SK-N-SH (cell line): Measurements from ENCODE around the gene NHLRC3. TPM values are rescaled to one million over a fixed set of nuclear protein-coding genes. Genes with fewer than 3 reads are reported as not detected.

Experiments
- CTCF ChIA-PET: fragments of 300-600, 350-600 bp; formaldehyde crosslinking; extraction: SDS; loops from one replicate; lab custom pipeline; 2021; lab: Yijun Ruan, JAX
- POLR2A ChIA-PET: fragments of 350-600 bp; sonication (Branson Sonifier 250); formaldehyde crosslinking; extraction: SDS; loops from one replicate; lab custom pipeline; 2020; ENCODE audit warnings: antibody characterized with exemption, inconsistent platforms; lab: Yijun Ruan, JAX
- DNase-seq: peaks from one replicate; pipeline ENCODE4 v3.0.0; 2012
- H2AFZ ChIP-seq: fragments of 200-600 bp; sonication (generic); 2 replicates; pipeline ENCODE4 v1.8.1; 2016; ENCODE audit warnings: antibody characterized with exemption, mild to moderate bottlenecking, low read depth
- H3F3A ChIP-seq: fragments of 200-600 bp; sonication (generic); replicated peaks from 2 replicates; pipeline ENCODE3; 2016; ENCODE audit warnings: antibody characterized with exemption, mild to moderate bottlenecking; ENCODE audit not compliant: insufficient read depth
- H3K27ac ChIP-seq, 2 experiments: fragments of 200-500 bp in 1 of 2; fragments of 200-600 bp in 1 of 2; sonication (Bioruptor generic) in 1 of 2; sonication (generic), shearing (Covaris generic) in 1 of 2; 2 replicates each; pipeline versions ENCODE4 v1.5.1 to v1.6.1; 2014 to 2016; ENCODE audit warnings: low read depth in 2 of 2, inconsistent platforms in 1 of 2, low read length in 1 of 2, mild to moderate bottlenecking in 1 of 2, mixed read lengths in 1 of 2
- H3K27me3 ChIP-seq: fragments of 200-600 bp; sonication (generic), shearing (Covaris generic); 2 replicates; pipeline ENCODE4 v1.6.1; 2016; ENCODE audit warnings: mixed run types; ENCODE audit not compliant: insufficient read depth
- H3K36me3 ChIP-seq, 2 experiments: fragments of 200-500 bp in 1 of 2; fragments of 200-600 bp in 1 of 2; sonication (Bioruptor generic) in 1 of 2; sonication (generic) in 1 of 2; replicated peaks in 1 of 2; 2 replicates each; pipeline versions ENCODE3 to v1.5.1; 2014 to 2016; ENCODE audit warnings: low read length in 1 of 2, mild to moderate bottlenecking in 1 of 2; ENCODE audit not compliant: insufficient read depth in 2 of 2, control insufficient read depth in 1 of 2
- H3K4me1 ChIP-seq, 2 experiments: fragments of 200-500 bp in 1 of 2; fragments of 200-600 bp in 1 of 2; sonication (Bioruptor generic) in 1 of 2; sonication (generic), shearing (Covaris generic) in 1 of 2; 2 replicates each; pipeline versions ENCODE4 v1.5.1 to v1.6.1; 2014 to 2016; ENCODE audit warnings: low read depth in 1 of 2, low read length in 1 of 2, mixed run types in 1 of 2; ENCODE audit not compliant: insufficient read depth in 2 of 2, control insufficient read depth in 1 of 2
- H3K4me2 ChIP-seq: fragments of 200-600 bp; sonication (generic), shearing (Covaris generic); 2 replicates; pipeline ENCODE4 v1.6.1; 2017; ENCODE audit warnings: mixed run types
- H3K4me3 ChIP-seq, 2 experiments: fragments of 200-500 bp in 1 of 2; fragments of 200-600 bp in 1 of 2; sonication (Bioruptor generic) in 1 of 2; sonication (generic), shearing (Covaris generic) in 1 of 2; 2 replicates each; pipeline versions ENCODE4 v1.5.1 to v1.8.1; 2014 to 2016; ENCODE audit warnings: low read depth in 2 of 2, inconsistent platforms in 1 of 2, low read length in 1 of 2, mild to moderate bottlenecking in 1 of 2, mixed read lengths in 1 of 2, moderate library complexity in 1 of 2
- H3K79me2 ChIP-seq: fragments of 200-600 bp; sonication (generic); 2 replicates; pipeline ENCODE4 v1.8.1; 2017; ENCODE audit warnings: mild to moderate bottlenecking; ENCODE audit not compliant: insufficient read depth
- H3K9ac ChIP-seq: fragments of 200-600 bp; sonication (generic); 2 replicates; pipeline ENCODE4 v1.6.1; 2017; ENCODE audit warnings: mixed run types
- H3K9me2 ChIP-seq: fragments of 200-600 bp; sonication (generic); 2 replicates; pipeline ENCODE4 v1.6.1; 2017; ENCODE audit warnings: mixed run types
- H3K9me3 ChIP-seq: fragments of 200-600 bp; sonication (generic); 2 replicates; pipeline ENCODE4 v1.6.1; 2017; ENCODE audit warnings: mixed run types, mild to moderate bottlenecking, moderate library complexity
- H4K20me1 ChIP-seq: fragments of 200-600 bp; sonication (generic); 2 replicates; pipeline ENCODE4 v1.6.1; 2017; ENCODE audit warnings: mild to moderate bottlenecking, mixed run types; ENCODE audit not compliant: insufficient read depth
- EP300 ChIP-seq, 2 experiments: IDR thresholded peaks; 2 replicates each; pipeline versions ENCODE4 v1.4.0 to v1.6.1; 2012; ENCODE audit warnings: borderline replicate concordance in 1 of 2, low read depth in 1 of 2, low read length in 1 of 2
- EZH2phosphoT487 ChIP-seq: fragments of 200-600 bp; sonication (generic); IDR thresholded peaks from 2 replicates; pipeline ENCODE4 v1.6.1; 2017; ENCODE audit warnings: low read depth, mixed run types, mild to moderate bottlenecking, antibody characterized with exemption, moderate library complexity, borderline replicate concordance
- FOXJ3 ChIP-seq: sonication (generic); formaldehyde crosslinking; IDR thresholded peaks from 2 replicates; pipeline ENCODE4 v1.5.1; 2020; ENCODE audit warnings: mild to moderate bottlenecking, missing genetic modification reagents
- GABPA ChIP-seq: IDR thresholded peaks from 2 replicates; pipeline ENCODE4 v1.4.0; 2012; ENCODE audit warnings: low read depth, mild to moderate bottlenecking
- GATA2 ChIP-seq: sonication (generic); formaldehyde crosslinking; IDR thresholded peaks from 2 replicates; pipeline ENCODE4 v1.5.0; 2020; ENCODE audit warnings: mild to moderate bottlenecking, missing genetic modification reagents
- IRF3 ChIP-seq: fragments of 150-350 bp; IDR thresholded peaks from 2 replicates; pipeline ENCODE4 v1.6.1; 2016; ENCODE audit warnings: mild to moderate bottlenecking, low read depth, low read length
- JUND ChIP-seq: IDR thresholded peaks from 2 replicates; pipeline ENCODE4 v1.4.0; 2012
- MAX ChIP-seq: IDR thresholded peaks from 2 replicates; pipeline ENCODE4 v1.4.0; 2012; ENCODE audit warnings: low read depth
- MEF2A ChIP-seq: IDR thresholded peaks from 2 replicates; pipeline ENCODE4 v1.4.0; 2012; ENCODE audit warnings: low read depth, borderline replicate concordance
- MXI1 ChIP-seq: IDR thresholded peaks from 2 replicates; pipeline ENCODE4 v1.6.1; 2012; ENCODE audit warnings: mild to moderate bottlenecking, low read depth, low read length, improper control_type of control experiment
- NFIC ChIP-seq: IDR thresholded peaks from 2 replicates; pipeline ENCODE4 v1.4.0; 2012; ENCODE audit warnings: borderline replicate concordance
- POLR2AphosphoS5 ChIP-seq: IDR thresholded peaks from 2 replicates; pipeline ENCODE4 v1.6.1; 2012; ENCODE audit warnings: low read depth, low read length
- RAD21 ChIP-seq: IDR thresholded peaks from 2 replicates; pipeline ENCODE4 v1.6.1; 2012; ENCODE audit warnings: mild to moderate bottlenecking, low read length
- RCOR1 ChIP-seq: fragments of 150-350 bp; IDR thresholded peaks from 2 replicates; pipeline ENCODE4 v1.6.1; 2017; ENCODE audit warnings: antibody characterized with exemption, low read length
- RFX5 ChIP-seq: IDR thresholded peaks from 2 replicates; pipeline ENCODE4 v1.6.1; 2012; ENCODE audit warnings: mild to moderate bottlenecking, improper control_type of control experiment, low read length
- SIN3A ChIP-seq: IDR thresholded peaks from 2 replicates; pipeline ENCODE4 v1.6.1; 2012; ENCODE audit warnings: low read depth, mild to moderate bottlenecking, low read length, moderate library complexity, borderline replicate concordance
- SMC3 ChIP-seq: IDR thresholded peaks from 2 replicates; pipeline ENCODE4 v1.6.1; 2012; ENCODE audit warnings: low read depth, low read length, improper control_type of control experiment
- TAF1 ChIP-seq: IDR thresholded peaks from 2 replicates; pipeline ENCODE4 v1.6.1; 2012; ENCODE audit warnings: low read depth, mild to moderate bottlenecking, low read length, moderate library complexity, borderline replicate concordance
- TCF12 ChIP-seq: IDR thresholded peaks from 2 replicates; pipeline ENCODE4 v1.4.0; 2012
- TEAD4 ChIP-seq: IDR thresholded peaks from 2 replicates; pipeline ENCODE4 v1.4.0; 2012; ENCODE audit warnings: mild to moderate bottlenecking, borderline replicate concordance; ENCODE audit not compliant: insufficient read depth
- USF1 ChIP-seq: IDR thresholded peaks from 2 replicates; pipeline ENCODE4 v1.4.0; 2012; ENCODE audit warnings: low read depth, borderline replicate concordance
- YY1 ChIP-seq: IDR thresholded peaks from 2 replicates; pipeline ENCODE4 v1.4.0; 2012; ENCODE audit warnings: low read depth, mild to moderate bottlenecking
- WGBS: methylation state at CpG from one replicate; pipeline ENCODE4 v1.1.6; 2017; ENCODE audit warnings: low lambda C conversion rate; 5-methylcytosine and 5-hydroxymethylcytosine counted together
- polyA plus RNA-seq, 3 experiments: library from polyadenylated mRNA; depleted of rRNA; stranded (reverse); fragments of >200 nt; gene quantifications; 2 replicates each; pipeline ENCODE4 v1.2.3, GENCODE V29; 2012
- TF ChIP-seq, protein P1 (sequence below): IDR thresholded peaks from 2 replicates; pipeline ENCODE4; 2012
- TF ChIP-seq, protein P2 (sequence below): fragments of 150-350 bp; IDR thresholded peaks from 2 replicates; pipeline ENCODE4 v1.6.1; 2017; ENCODE audit warnings: antibody characterized with exemption, low read length, low read depth, borderline replicate concordance

Gene NHLRC3
- polyA plus RNA-seq, 1 of the 3 experiments (the other 2 are of a cell fraction), result 7.1 TPM

DNA sequence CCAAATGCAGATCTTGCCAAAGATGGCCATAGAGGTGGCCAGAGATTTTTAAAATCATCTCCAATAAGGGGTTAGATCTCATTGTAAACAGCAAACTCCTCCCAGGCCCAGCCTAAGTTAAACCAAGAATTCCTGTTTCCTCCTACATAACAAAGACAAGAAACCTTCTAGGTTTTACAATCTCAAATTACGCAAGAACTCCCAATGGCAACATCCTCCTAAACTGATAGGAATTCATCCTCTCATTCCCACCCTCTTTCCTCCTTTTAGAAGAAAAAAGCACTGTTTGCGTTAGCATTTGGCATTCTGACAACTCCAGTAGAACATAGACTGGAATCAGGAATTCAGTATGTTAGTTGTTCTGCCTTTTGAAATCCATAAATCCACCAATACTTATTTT, 14.9 kb upstream of the NHLRC3 start:
- H3F3A ChIP-seq, result peaks cover 9% of the 10 kb centered on the region
- H4K20me1 ChIP-seq, result no peaks in the 10 kb centered on the region
- POLR2A ChIA-PET, result no interaction called here
- CTCF ChIA-PET, result interaction anchor here (1.0 to 1.5 kb wide), 3 partner anchors 11 to 151 kb away, joined by 3 to 4 read pairs (median 3); no protein-coding TSS in a partner anchor
- H3K9me3 ChIP-seq, result no peaks in the 10 kb centered on the region
- DNase-seq, result no peak
- H3K9ac ChIP-seq, result no peak overlapping the region
- peaks cover under 1% of the 10 kb centered on the region for H3K79me2 ChIP-seq
- TF ChIP-seq, protein P1, sequence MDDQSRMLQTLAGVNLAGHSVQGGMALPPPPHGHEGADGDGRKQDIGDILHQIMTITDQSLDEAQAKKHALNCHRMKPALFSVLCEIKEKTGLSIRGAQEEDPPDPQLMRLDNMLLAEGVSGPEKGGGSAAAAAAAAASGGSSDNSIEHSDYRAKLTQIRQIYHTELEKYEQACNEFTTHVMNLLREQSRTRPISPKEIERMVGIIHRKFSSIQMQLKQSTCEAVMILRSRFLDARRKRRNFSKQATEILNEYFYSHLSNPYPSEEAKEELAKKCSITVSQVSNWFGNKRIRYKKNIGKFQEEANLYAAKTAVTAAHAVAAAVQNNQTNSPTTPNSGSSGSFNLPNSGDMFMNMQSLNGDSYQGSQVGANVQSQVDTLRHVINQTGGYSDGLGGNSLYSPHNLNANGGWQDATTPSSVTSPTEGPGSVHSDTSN, result no peak
- TF ChIP-seq MEF2A (no peak), TCF12 (no peak), GABPA (no peak), NFIC (no peak), USF1 (no peak), IRF3 (no peak), EP300 (IDR thresholded peaks at IDR 0.05; ENCODE audit: borderline replicate concordance in 1 of 2, low read depth in 1 of 2, low read length in 1 of 2) (no peak), EZH2phosphoT487 (no peak), FOXJ3 (CRISPR knock-in tag) (no peak), TAF1 (no peak), RFX5 (no peak), MAX (no peak), RAD21 (no peak)
- TF ChIP-seq, all 33 proteins: peak for 0
- Histone ChIP-seq H3K4me1 (no peaks in the 10 kb centered on the region), H3K4me2 (no peak overlapping the region), H3K27me3 (no peaks in the 10 kb centered on the region), H2AFZ (no peak overlapping the region), H3K36me3 (peaks cover 62 to 86% of the 10 kb centered on the region in 2 experiments), H3K27ac (no peak overlapping the region), H3K4me3 (no peak overlapping the region), H3K9me2 (no peaks in the 10 kb centered on the region)
- 96% methylated on average over 2 of the region's 2 CpGs for WGBS

DNA sequence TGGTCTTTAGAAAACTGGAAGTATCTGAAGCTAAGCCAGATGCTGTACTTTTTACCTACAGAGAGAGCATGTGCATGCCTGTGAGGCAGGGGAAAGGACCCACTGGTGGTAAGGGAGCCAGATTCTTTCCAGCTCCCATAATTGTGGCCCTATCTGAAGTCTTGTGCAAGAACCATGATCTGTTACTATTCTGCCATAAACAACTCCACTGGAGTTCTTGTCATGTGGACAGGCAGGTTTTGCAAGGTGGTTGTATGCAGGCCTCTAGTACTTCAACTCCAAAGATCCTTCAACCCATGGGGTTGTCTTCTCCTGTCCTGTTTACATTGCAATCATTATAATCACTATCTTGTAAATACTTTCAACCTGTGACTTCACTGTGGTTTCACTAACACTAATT, 14.5 kb upstream of the NHLRC3 start:
- POLR2A ChIA-PET, result interaction anchor here (0.9 kb wide), 1 partner anchor 14 kb away, joined by 3 read pairs; the partner anchor contains the start of genes NHLRC3 and PROSER1
- H3K9ac ChIP-seq, result no peak overlapping the region
- no peak overlapping the region for H3K4me2 ChIP-seq
- no peak overlapping the region for H3K4me3 ChIP-seq
- DNase-seq, result no peak
- peaks cover 5% of the 10 kb centered on the region for H3K79me2 ChIP-seq
- no peaks in the 10 kb centered on the region for H3K9me3 ChIP-seq
- no peaks in the 10 kb centered on the region for H3K9me2 ChIP-seq
- CTCF ChIA-PET, result interaction anchor here (1.5 kb wide), 1 partner anchor 53 kb away, joined by 4 read pairs; no protein-coding TSS in a partner anchor
- peaks cover 66 to 91% of the 10 kb centered on the region in 2 experiments for H3K36me3 ChIP-seq
- H3F3A ChIP-seq, result peaks cover 4% of the 10 kb centered on the region
- H3K4me1 ChIP-seq, result no peaks in the 10 kb centered on the region
- no peaks in the 10 kb centered on the region for H3K27me3 ChIP-seq
- H3K27ac ChIP-seq, result no peak overlapping the region
- H2AFZ ChIP-seq, result no peak overlapping the region
- no peaks in the 10 kb centered on the region for H4K20me1 ChIP-seq
- TF ChIP-seq MEF2A (no peak), TCF12 (no peak), EP300 (IDR thresholded peaks at IDR 0.05; ENCODE audit: borderline replicate concordance in 1 of 2, low read depth in 1 of 2, low read length in 1 of 2) (no peak), TEAD4 (no peak), YY1 (no peak), GATA2 (no peak), GABPA (no peak), MXI1 (no peak), SMC3 (no peak), POLR2AphosphoS5 (no peak), JUND (no peak), USF1 (no peak), NFIC (no peak), SIN3A (no peak), RCOR1 (no peak), TAF1 (no peak)
- TF ChIP-seq, protein P2, sequence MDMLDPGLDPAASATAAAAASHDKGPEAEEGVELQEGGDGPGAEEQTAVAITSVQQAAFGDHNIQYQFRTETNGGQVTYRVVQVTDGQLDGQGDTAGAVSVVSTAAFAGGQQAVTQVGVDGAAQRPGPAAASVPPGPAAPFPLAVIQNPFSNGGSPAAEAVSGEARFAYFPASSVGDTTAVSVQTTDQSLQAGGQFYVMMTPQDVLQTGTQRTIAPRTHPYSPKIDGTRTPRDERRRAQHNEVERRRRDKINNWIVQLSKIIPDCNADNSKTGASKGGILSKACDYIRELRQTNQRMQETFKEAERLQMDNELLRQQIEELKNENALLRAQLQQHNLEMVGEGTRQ, result no peak
